ENCODE data around the gene GDF10.

Gene GDF10

GRCh38 chr10:47344996-47345870 is 45.2 kb downstream of the GDF10 start:
- H4K20me1 ChIP-seq (ENCODE audit: insufficient read depth, low read length) = no peaks in the 10 kb centered on the region
- H3K79me2 ChIP-seq (ENCODE audit: low read length) = no peaks in the 10 kb centered on the region
- no peaks in the 10 kb centered on the region for H3K4me1 ChIP-seq (ENCODE audit: low read length)
- no peaks in the 10 kb centered on the region for H3K9me3 ChIP-seq (replicated peaks; ENCODE audit: insufficient read depth, low read length)
- no peaks in the 10 kb centered on the region for H3K36me3 ChIP-seq (replicated peaks; ENCODE audit: insufficient read depth, low read length)
- H3K27ac ChIP-seq (ENCODE audit: low read length) = no peak overlapping the region
- H3K4me3 ChIP-seq (ENCODE audit: low read length) = no peak overlapping the region
- H3K9me2 ChIP-seq (replicated peaks; ENCODE audit: insufficient read depth, low read length) = no peaks in the 10 kb centered on the region
- H3F3A ChIP-seq (ENCODE audit: insufficient read depth, low read length) = no peaks in the 10 kb centered on the region
- no peak for DNase-seq
- no peak overlapping the region for H3K9ac ChIP-seq (ENCODE audit: low read length)
- peaks cover 32% of the 10 kb centered on the region for H3K27me3 ChIP-seq (replicated peaks; ENCODE audit: insufficient read depth, low read length)
- no peak overlapping the region for H2AFZ ChIP-seq (ENCODE audit: low read length)
- TF ChIP-seq EZH2phosphoT487 (IDR thresholded peaks at IDR 0.05; ENCODE audit: low read length) (no peak), CTCF (IDR thresholded peaks at IDR 0.05; ENCODE audit: low read length) (no peak), EZH2 (optimal IDR thresholded peaks at IDR 0.05; ENCODE audit: low read depth, low read length) (no peak)
- H3K4me2 ChIP-seq (ENCODE audit: low read depth, low read length) = no peak overlapping the region

GRCh38 chr10:47346581-47347302 is 46.7 kb downstream of the GDF10 start:
- Histone ChIP-seq H3K27ac (ENCODE audit: low read length) (no peak overlapping the region), H3F3A (ENCODE audit: insufficient read depth, low read length) (no peaks in the 10 kb centered on the region)
- no peak for DNase-seq

GRCh38 chr10:47347303-47347675 is 47.3 kb downstream of the GDF10 start:
- Histone ChIP-seq H4K20me1 (ENCODE audit: insufficient read depth, low read length) (no peaks in the 10 kb centered on the region), H3K36me3 (replicated peaks; ENCODE audit: insufficient read depth, low read length) (no peaks in the 10 kb centered on the region), H3K4me3 (ENCODE audit: low read length) (no peak overlapping the region), H3K27me3 (replicated peaks; ENCODE audit: insufficient read depth, low read length) (peaks cover 52% of the 10 kb centered on the region), H3K27ac (ENCODE audit: low read length) (no peak overlapping the region), H3K4me1 (ENCODE audit: low read length) (no peaks in the 10 kb centered on the region), H3F3A (ENCODE audit: insufficient read depth, low read length) (no peaks in the 10 kb centered on the region), H3K79me2 (ENCODE audit: low read length) (no peaks in the 10 kb centered on the region), H3K4me2 (ENCODE audit: low read depth, low read length) (no peak overlapping the region), H3K9me3 (replicated peaks; ENCODE audit: insufficient read depth, low read length) (no peaks in the 10 kb centered on the region), H3K9me2 (replicated peaks; ENCODE audit: insufficient read depth, low read length) (no peaks in the 10 kb centered on the region), H2AFZ (ENCODE audit: low read length) (no peak overlapping the region), H3K9ac (ENCODE audit: low read length) (no peak overlapping the region)
- no peak for TF ChIP-seq EZH2 (optimal IDR thresholded peaks at IDR 0.05; ENCODE audit: low read depth, low read length)
- no peak for TF ChIP-seq EZH2phosphoT487 (IDR thresholded peaks at IDR 0.05; ENCODE audit: low read length)
- no peak for TF ChIP-seq CTCF (IDR thresholded peaks at IDR 0.05; ENCODE audit: low read length)
- no peak for DNase-seq

More at GRCh38 chr10:47346581-47347302, 46.7 kb downstream of the GDF10 start:
- no peaks in the 10 kb centered on the region for H3K9me2 ChIP-seq (replicated peaks; ENCODE audit: insufficient read depth, low read length)
- no peaks in the 10 kb centered on the region for H3K4me1 ChIP-seq (ENCODE audit: low read length)
- H3K36me3 ChIP-seq (replicated peaks; ENCODE audit: insufficient read depth, low read length) = no peaks in the 10 kb centered on the region
- no peaks in the 10 kb centered on the region for H4K20me1 ChIP-seq (ENCODE audit: insufficient read depth, low read length)
- H3K9me3 ChIP-seq (replicated peaks; ENCODE audit: insufficient read depth, low read length) = no peaks in the 10 kb centered on the region
- peaks cover 47% of the 10 kb centered on the region for H3K27me3 ChIP-seq (replicated peaks; ENCODE audit: insufficient read depth, low read length)
- H3K79me2 ChIP-seq (ENCODE audit: low read length) = no peaks in the 10 kb centered on the region
- H3K4me3 ChIP-seq (ENCODE audit: low read length) = no peak overlapping the region
- H3K9ac ChIP-seq (ENCODE audit: low read length) = no peak overlapping the region
- TF ChIP-seq EZH2 (optimal IDR thresholded peaks at IDR 0.05; ENCODE audit: low read depth, low read length) (no peak), CTCF (IDR thresholded peaks at IDR 0.05; ENCODE audit: low read length) (no peak), EZH2phosphoT487 (IDR thresholded peaks at IDR 0.05; ENCODE audit: low read length) (no peak)
- H2AFZ ChIP-seq (ENCODE audit: low read length) = no peak overlapping the region
- no peak overlapping the region for H3K4me2 ChIP-seq (ENCODE audit: low read depth, low read length)
